CD4-positive, alpha-beta T cell treated with Interferon gamma for 1 hour (primary cell): ENCODE data around the gene PRR36.
"Not testable (repeated sequence)": the region's sequence is repeated elsewhere in the genome, so short reads cannot be mapped to it uniquely, and the experiment has no call there.

Experiments
- DNase-seq: peaks from one replicate; pipeline ENCODE4 v3.0.0-alpha.2; 2020

PRR36 gene

GRCh38 chr19:7870571-7871436 lies 3.4 kb downstream of the PRR36 start:
- DNase-seq: peak; percentile 68

GRCh38 chr19:7869910-7870511 lies 4.2 kb downstream of the PRR36 start:
- peak; percentile 65 for DNase-seq

- peak; percentile 74 for DNase-seq
Measured at GRCh38 chr19:7869453-7869909, 4.7 kb downstream of the PRR36 start.

GRCh38 chr19:7868671-7869452 lies 5.3 kb downstream of the PRR36 start:
- peak; percentile 87 for DNase-seq

- DNase-seq: no peak
Measured at GRCh38 chr19:7868326-7868670, 5.9 kb downstream of the PRR36 start.

GRCh38 chr19:7867092-7867844 lies 6.9 kb downstream of the PRR36 start:
- no peak for DNase-seq

- DNase-seq: no peak
Measured at GRCh38 chr19:7866399-7867091, 7.6 kb downstream of the PRR36 start.

GRCh38 chr19:7865262-7865911 lies 8.8 kb downstream of the PRR36 start:
- DNase-seq: no peak

- DNase-seq: no peak
Measured at GRCh38 chr19:7864690-7865074, 9.5 kb downstream of the PRR36 start.

- DNase-seq: no peak
Measured at GRCh38 chr19:7863971-7864689, 10.1 kb downstream of the PRR36 start.

GRCh38 chr19:7863157-7863970 lies 10.8 kb downstream of the PRR36 start:
- DNase-seq: no peak

GRCh38 chr19:7862413-7862951 lies 11.7 kb downstream of the PRR36 start:
- DNase-seq: peak; percentile 79

- no peak for DNase-seq
Measured at GRCh38 chr19:7861619-7862412, 12.4 kb downstream of the PRR36 start.

- DNase-seq: no peak
Measured at GRCh38 chr19:7860714-7861618, 13.2 kb downstream of the PRR36 start.

- no peak for DNase-seq
Measured at GRCh38 chr19:7859831-7860713, 14.1 kb downstream of the PRR36 start.

GRCh38 chr19:7859087-7859486 lies 15.1 kb downstream of the PRR36 start:
- DNase-seq: not testable (repeated sequence)
